GM23338 (cell line): ENCODE results near the gene NNMT. TPM values are rescaled to one million over a fixed set of nuclear protein-coding genes. Genes with fewer than 3 reads are reported as not detected.

Experiments used
- ATAC-seq: fragments of 200-7000 bp; cut with Tn5 transposase; 3 replicates; pipeline ENCODE4 v1.9.1; 2020
- DNase-seq: peaks from one replicate; pipeline ENCODE4 v3.0.0-alpha.2; 2015; ENCODE audit warnings: low spot score
- H2AFZ ChIP-seq: fragments of 200-600 bp; sonication (generic); 2 replicates; pipeline ENCODE4 v1.8.0; 2016; ENCODE audit warnings: antibody characterized with exemption, mild to moderate bottlenecking, moderate library complexity
- H3F3A ChIP-seq: fragments of 200-600 bp; sonication (generic); replicated peaks from 2 replicates; pipeline ENCODE4 v1.8.0; 2017; ENCODE audit warnings: antibody characterized with exemption, mixed run types, low read depth
- H3K27ac ChIP-seq: fragments of 200-600 bp; sonication (generic); 2 replicates; pipeline ENCODE4 v1.6.1; 2016; ENCODE audit warnings: low read depth
- H3K27me3 ChIP-seq: fragments of 200-600 bp; sonication (generic); 2 replicates; pipeline ENCODE4 v1.8.0; 2016; ENCODE audit warnings: mild to moderate bottlenecking, mixed run types, moderate library complexity; ENCODE audit not compliant: insufficient read depth
- H3K36me3 ChIP-seq: fragments of 200-600 bp; sonication (generic); 2 replicates; pipeline ENCODE4 v1.8.0; 2016; ENCODE audit warnings: mild to moderate bottlenecking; ENCODE audit not compliant: insufficient read depth
- H3K4me1 ChIP-seq: fragments of 200-600 bp; sonication (generic); 2 replicates; pipeline ENCODE4 v1.8.0; 2016; ENCODE audit warnings: mild to moderate bottlenecking, moderate library complexity; ENCODE audit not compliant: insufficient read depth
- H3K4me2 ChIP-seq: fragments of 200-600 bp; sonication (generic); 2 replicates; pipeline ENCODE4 v1.7.1; 2017; ENCODE audit warnings: mixed run types
- H3K4me3 ChIP-seq: fragments of 200-600 bp; sonication (generic); 2 replicates; pipeline ENCODE4 v1.6.1; 2016; ENCODE audit warnings: mixed run types
- H3K79me2 ChIP-seq: fragments of 200-600 bp; sonication (generic); replicated peaks from 2 replicates; pipeline ENCODE4 v1.8.0; 2017; ENCODE audit warnings: mild to moderate bottlenecking; ENCODE audit not compliant: insufficient read depth
- H3K9me2 ChIP-seq: fragments of 200-600 bp; sonication (generic); 2 replicates; pipeline ENCODE4 v1.8.0; 2017; ENCODE audit not compliant: insufficient read depth
- H4K20me1 ChIP-seq: fragments of 200-600 bp; sonication (generic); replicated peaks from 2 replicates; pipeline ENCODE4 v1.8.0; 2017; ENCODE audit warnings: mild to moderate bottlenecking; ENCODE audit not compliant: insufficient read depth
- H3K27ac Mint-ChIP-seq: 2 replicates; pipeline ENCODE4 v1.8.0; 2020; ENCODE audit warnings: inconsistent platforms, mild to moderate bottlenecking, moderate library complexity, mixed read lengths
- H3K27me3 Mint-ChIP-seq: 3 replicates; pipeline ENCODE4 v1.8.0; 2022; ENCODE audit warnings: low read depth, mild to moderate bottlenecking, moderate library complexity, mixed read lengths, inconsistent platforms; ENCODE audit not compliant: insufficient read depth, poor library complexity
- H3K36me3 Mint-ChIP-seq: 3 replicates; pipeline ENCODE4 v1.8.0; 2021; ENCODE audit warnings: low read depth, mild to moderate bottlenecking, inconsistent platforms, moderate library complexity, mixed read lengths
- H3K4me1 Mint-ChIP-seq: 3 replicates; pipeline ENCODE4 v1.8.0; 2020; ENCODE audit warnings: mild to moderate bottlenecking, inconsistent platforms, mixed read lengths
- H3K4me3 Mint-ChIP-seq: 3 replicates; pipeline ENCODE4 v1.8.0; 2021; ENCODE audit warnings: moderate library complexity, mild to moderate bottlenecking, inconsistent platforms, mixed read lengths
- H3K9me3 Mint-ChIP-seq: 3 replicates; pipeline ENCODE4 v1.8.0; 2020; ENCODE audit warnings: moderate library complexity, mild to moderate bottlenecking, inconsistent platforms, mixed read lengths
- CTCF ChIP-seq, 2 experiments: fragments of 200-600 bp in 1 of 2; sonication (generic) in 1 of 2; conservative IDR thresholded peaks; 2 replicates each; pipeline versions ENCODE4 v1.5.1 to v1.6.1; 2016 to 2017; ENCODE audit warnings: antibody characterized with exemption in 2 of 2, low read depth in 2 of 2, mild to moderate bottlenecking in 2 of 2, moderate library complexity in 1 of 2
- EZH2 ChIP-seq: fragments of 200-600 bp; sonication (generic); IDR thresholded peaks from one replicate; pipeline ENCODE4 v1.8.0; 2017; ENCODE audit warnings: antibody characterized with exemption, mild to moderate bottlenecking, low read depth; ENCODE audit not compliant: unreplicated experiment
- EZH2phosphoT487 ChIP-seq: fragments of 200-600 bp; sonication (generic); IDR thresholded peaks from one replicate; pipeline ENCODE4 v1.8.1; 2018; ENCODE audit warnings: antibody characterized with exemption; ENCODE audit not compliant: unreplicated experiment
- JUNB ChIP-seq: IDR thresholded peaks from one replicate; pipeline ENCODE4 v1.6.1; 2016; ENCODE audit warnings: antibody characterized with exemption; ENCODE audit not compliant: unreplicated experiment
- NANOG ChIP-seq: IDR thresholded peaks from 2 replicates; pipeline ENCODE4 v1.6.1; 2016; ENCODE audit warnings: antibody characterized with exemption, borderline replicate concordance
- POLR2AphosphoS5 ChIP-seq: IDR thresholded peaks from 2 replicates; pipeline ENCODE4 v1.6.1; 2016; ENCODE audit warnings: antibody characterized with exemption, low read depth
- STAT1 ChIP-seq: IDR thresholded peaks from one replicate; pipeline ENCODE4 v1.6.1; 2016; ENCODE audit warnings: antibody characterized with exemption; ENCODE audit not compliant: unreplicated experiment
- ZNF114 ChIP-seq: fragments of 250-450 bp; sonication (Bioruptor Pico); IDR thresholded peaks from 2 replicates; pipeline ENCODE4 v1.5.0; 2020; ENCODE audit warnings: mild to moderate bottlenecking, moderate library complexity
- ZNF331 ChIP-seq: fragments of 250-450 bp; sonication (Bioruptor Pico); IDR thresholded peaks from 2 replicates; pipeline ENCODE4 v1.5.0; 2020; ENCODE audit warnings: low read depth, mild to moderate bottlenecking, moderate library complexity
- polyA plus RNA-seq: library from polyadenylated mRNA; unstranded; fragments of >200 nt; fragmentation: Nextera tagmentation; extraction: Ambion mirVana; gene quantifications from 2 replicates; pipeline ENCODE4 v1.2.1, GENCODE V29; 2016
- total RNA-seq: library from RNA; depleted of rRNA; stranded (reverse); fragments of >200 nt; shearing (Covaris generic); gene quantifications from 2 replicates; pipeline ENCODE4 v1.2.3, GENCODE V29; 2014
- TF ChIP-seq, protein P1 (sequence below): IDR thresholded peaks from one replicate; pipeline ENCODE4 v1.6.1; 2018; ENCODE audit warnings: antibody characterized with exemption; ENCODE audit not compliant: unreplicated experiment
- TF ChIP-seq, protein P2 (sequence below): IDR thresholded peaks from 2 replicates; pipeline ENCODE4 v1.6.1; 2016; ENCODE audit warnings: antibody characterized with exemption

Gene NNMT
- total and polyA plus RNA-seq, 2 experiments from 2014 or later, result 0.40 TPM; not detected in 1

GRCh38 chr11:114256967-114257286 lies 39.3 kb upstream of the NNMT start (continued):
- TF ChIP-seq CTCF (conservative IDR thresholded peaks at IDR 0.05; ENCODE audit: low read depth in 2 of 2), result no peak
- TF ChIP-seq, protein P1, sequence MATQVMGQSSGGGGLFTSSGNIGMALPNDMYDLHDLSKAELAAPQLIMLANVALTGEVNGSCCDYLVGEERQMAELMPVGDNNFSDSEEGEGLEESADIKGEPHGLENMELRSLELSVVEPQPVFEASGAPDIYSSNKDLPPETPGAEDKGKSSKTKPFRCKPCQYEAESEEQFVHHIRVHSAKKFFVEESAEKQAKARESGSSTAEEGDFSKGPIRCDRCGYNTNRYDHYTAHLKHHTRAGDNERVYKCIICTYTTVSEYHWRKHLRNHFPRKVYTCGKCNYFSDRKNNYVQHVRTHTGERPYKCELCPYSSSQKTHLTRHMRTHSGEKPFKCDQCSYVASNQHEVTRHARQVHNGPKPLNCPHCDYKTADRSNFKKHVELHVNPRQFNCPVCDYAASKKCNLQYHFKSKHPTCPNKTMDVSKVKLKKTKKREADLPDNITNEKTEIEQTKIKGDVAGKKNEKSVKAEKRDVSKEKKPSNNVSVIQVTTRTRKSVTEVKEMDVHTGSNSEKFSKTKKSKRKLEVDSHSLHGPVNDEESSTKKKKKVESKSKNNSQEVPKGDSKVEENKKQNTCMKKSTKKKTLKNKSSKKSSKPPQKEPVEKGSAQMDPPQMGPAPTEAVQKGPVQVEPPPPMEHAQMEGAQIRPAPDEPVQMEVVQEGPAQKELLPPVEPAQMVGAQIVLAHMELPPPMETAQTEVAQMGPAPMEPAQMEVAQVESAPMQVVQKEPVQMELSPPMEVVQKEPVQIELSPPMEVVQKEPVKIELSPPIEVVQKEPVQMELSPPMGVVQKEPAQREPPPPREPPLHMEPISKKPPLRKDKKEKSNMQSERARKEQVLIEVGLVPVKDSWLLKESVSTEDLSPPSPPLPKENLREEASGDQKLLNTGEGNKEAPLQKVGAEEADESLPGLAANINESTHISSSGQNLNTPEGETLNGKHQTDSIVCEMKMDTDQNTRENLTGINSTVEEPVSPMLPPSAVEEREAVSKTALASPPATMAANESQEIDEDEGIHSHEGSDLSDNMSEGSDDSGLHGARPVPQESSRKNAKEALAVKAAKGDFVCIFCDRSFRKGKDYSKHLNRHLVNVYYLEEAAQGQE, result no peak
- TF ChIP-seq ZNF114, result no peak
- no peak for TF ChIP-seq NANOG
- no peak for TF ChIP-seq EZH2
- TF ChIP-seq, protein P2, sequence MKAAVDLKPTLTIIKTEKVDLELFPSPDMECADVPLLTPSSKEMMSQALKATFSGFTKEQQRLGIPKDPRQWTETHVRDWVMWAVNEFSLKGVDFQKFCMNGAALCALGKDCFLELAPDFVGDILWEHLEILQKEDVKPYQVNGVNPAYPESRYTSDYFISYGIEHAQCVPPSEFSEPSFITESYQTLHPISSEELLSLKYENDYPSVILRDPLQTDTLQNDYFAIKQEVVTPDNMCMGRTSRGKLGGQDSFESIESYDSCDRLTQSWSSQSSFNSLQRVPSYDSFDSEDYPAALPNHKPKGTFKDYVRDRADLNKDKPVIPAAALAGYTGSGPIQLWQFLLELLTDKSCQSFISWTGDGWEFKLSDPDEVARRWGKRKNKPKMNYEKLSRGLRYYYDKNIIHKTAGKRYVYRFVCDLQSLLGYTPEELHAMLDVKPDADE, result no peak
- no peak for TF ChIP-seq JUNB
- no peak for TF ChIP-seq ZNF331 (CRISPR knock-in tag)
- no peak for TF ChIP-seq POLR2AphosphoS5
- TF ChIP-seq EZH2phosphoT487, result no peak

DNA sequence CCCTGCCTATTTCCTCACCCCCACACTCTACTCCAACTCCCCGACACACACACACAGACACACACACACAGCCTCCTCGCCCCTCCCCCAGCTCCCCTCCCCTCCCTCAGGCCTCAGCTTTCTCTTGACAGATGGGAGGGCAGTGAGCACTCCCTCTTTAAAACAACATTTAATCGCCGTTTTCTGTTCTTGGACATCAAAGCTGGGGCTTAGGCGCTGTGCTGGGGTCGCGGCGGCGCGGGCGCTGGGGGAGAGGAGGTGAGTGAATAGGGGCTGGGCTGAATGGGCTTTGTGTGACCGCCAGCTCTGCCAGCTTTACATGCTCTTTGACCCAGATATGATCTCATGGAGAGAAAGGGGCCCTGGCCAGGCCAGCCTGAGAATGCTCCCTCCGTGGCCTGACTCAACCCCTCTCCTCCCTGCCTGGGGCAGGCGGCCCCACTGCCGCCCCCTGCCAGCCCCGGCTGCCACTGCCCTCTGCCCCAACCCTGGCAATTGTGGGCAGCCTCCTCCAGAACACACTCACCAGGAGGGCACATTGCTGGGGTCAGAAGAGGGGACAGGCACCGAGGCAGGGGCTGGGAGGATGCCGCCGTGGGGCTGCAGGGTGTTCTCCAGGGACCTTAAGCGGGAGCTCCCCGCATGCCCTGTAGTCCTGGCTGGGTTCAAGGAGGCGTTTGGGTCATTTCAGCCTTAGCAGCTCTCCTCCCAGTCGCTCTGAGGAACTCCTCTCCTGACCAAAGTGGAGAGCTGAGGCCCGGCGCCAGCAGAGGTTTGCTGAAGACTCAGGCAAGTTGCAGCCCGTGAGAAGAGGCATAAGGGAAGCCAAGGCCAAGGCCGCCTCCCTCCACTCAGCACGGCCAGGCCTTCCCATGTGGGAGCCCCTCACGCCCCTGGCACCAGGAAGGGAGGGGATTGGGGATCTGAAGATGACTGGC lies 38.3 kb upstream of the NNMT start:
- DNase-seq, result peak; percentile 33
- Mint-ChIP-seq H3K27ac (no peak overlapping the region), H3K9me3 (no peaks in the 10 kb centered on the region), H3K4me1 (peaks cover 22% of the 10 kb centered on the region), H3K4me3 (no peak overlapping the region), H3K36me3 (no peaks in the 10 kb centered on the region), H3K27me3 (peaks cover 9% of the 10 kb centered on the region)
- H4K20me1 ChIP-seq, result no peaks in the 10 kb centered on the region
- H3F3A ChIP-seq, result no peaks in the 10 kb centered on the region
- ATAC-seq, result peak; percentile 54
- peak overlapping the region; percentile 89 for H2AFZ ChIP-seq
- no peaks in the 10 kb centered on the region for H3K27me3 ChIP-seq
- H3K9me2 ChIP-seq, result no peaks in the 10 kb centered on the region
- H3K36me3 ChIP-seq, result no peaks in the 10 kb centered on the region
- H3K4me1 ChIP-seq, result peaks cover 9% of the 10 kb centered on the region
- H3K4me3 ChIP-seq, result no peak overlapping the region
- no peaks in the 10 kb centered on the region for H3K79me2 ChIP-seq
- no peak overlapping the region for H3K27ac ChIP-seq
- TF ChIP-seq STAT1 (no peak), CTCF (conservative IDR thresholded peaks at IDR 0.05; ENCODE audit: low read depth in 2 of 2) (peak; percentile 43 to 53)
- H3K4me2 ChIP-seq, result no peak overlapping the region
